GM12892 (cell line): ENCODE measurements around the gene LSS.
A peak's percentile ranks its signal among the peaks of the same experiment; 100 is the strongest.

Experiments used
- DNase-seq: peaks from one replicate; pipeline ENCODE4 v3.0.0; 2011; ENCODE audit not compliant: insufficient read length
- FAIRE-seq: peaks from 2 replicates; lab custom pipeline; 2011; peaks lifted over from hg19 to GRCh38; lab: Jason Lieb, UNC
- POLR2A ChIP-seq: IDR thresholded peaks from 2 replicates; pipeline ENCODE4 v1.6.1; 2011; ENCODE audit warnings: low read depth, low read length, control low read depth
- POLR2AphosphoS5 ChIP-seq: IDR thresholded peaks from 2 replicates; pipeline ENCODE4 v1.6.1; 2011; ENCODE audit warnings: low read depth, low read length, control low read depth
- TAF1 ChIP-seq: IDR thresholded peaks from 2 replicates; pipeline ENCODE4 v1.6.1; 2011; ENCODE audit warnings: low read depth, mild to moderate bottlenecking, control low read depth, low read length, borderline replicate concordance

The LSS gene

GRCh38 chr21:46195595-46196195 lies 32.9 kb downstream of the LSS start:
- TF ChIP-seq POLR2AphosphoS5, result no peak
- no peak for TF ChIP-seq POLR2A
- no peak for TF ChIP-seq TAF1
- DNase-seq, result no peak
- FAIRE-seq, result no peak

GRCh38 chr21:46194374-46195334 lies 33.9 kb downstream of the LSS start:
- no peak for DNase-seq
- FAIRE-seq, result no peak
- no peak for TF ChIP-seq TAF1
- no peak for TF ChIP-seq POLR2A
- TF ChIP-seq POLR2AphosphoS5, result no peak

GRCh38 chr21:46193829-46194373 lies 34.7 kb downstream of the LSS start:
- FAIRE-seq (no peak), DNase-seq (no peak)
- TF ChIP-seq POLR2A, result no peak
- no peak for TF ChIP-seq TAF1
- no peak for TF ChIP-seq POLR2AphosphoS5

GRCh38 chr21:46191686-46192575 lies 36.6 kb downstream of the LSS start:
- TF ChIP-seq POLR2AphosphoS5 (no peak), TAF1 (no peak), POLR2A (no peak)
- no peak for DNase-seq
- FAIRE-seq, result no peak

- peak; percentile 1 for DNase-seq
- FAIRE-seq, result no peak
- no peak for TF ChIP-seq POLR2A
- TF ChIP-seq POLR2AphosphoS5, result no peak
- TF ChIP-seq TAF1, result no peak
These were observed 37.3 kb downstream of the LSS start for GRCh38 chr21:46191257-46191685.

- FAIRE-seq (no peak), DNase-seq (no peak)
- TF ChIP-seq POLR2A (no peak), TAF1 (no peak), POLR2AphosphoS5 (no peak)
These were observed 38.0 kb downstream of the LSS start for GRCh38 chr21:46190491-46191131.

- no peak for FAIRE-seq
- TF ChIP-seq POLR2A, result no peak
- TF ChIP-seq POLR2AphosphoS5, result no peak
- no peak for TF ChIP-seq TAF1
- DNase-seq, result peak; percentile 5
These were observed 38.5 kb downstream of the LSS start for GRCh38 chr21:46189959-46190490.

GRCh38 chr21:46189213-46189958 lies 39.2 kb downstream of the LSS start:
- DNase-seq (peak; percentile 13), FAIRE-seq (no peak)
- TF ChIP-seq TAF1, result no peak
- TF ChIP-seq POLR2A, result no peak
- TF ChIP-seq POLR2AphosphoS5, result no peak
